PFSK-1 (cell line): ENCODE data around the gene TRMT2B. TPM values are rescaled to one million over a fixed set of nuclear protein-coding genes. Genes with fewer than 3 reads are reported as not detected.

ENCODE experiments used
- FOXP2 ChIP-seq: optimal IDR thresholded peaks from 2 replicates; pipeline ENCODE3; 2011; ENCODE audit warnings: borderline replicate concordance, control low read depth, inconsistent platforms; ENCODE audit not compliant: insufficient read depth; ENCODE audit errors: extremely low read length, extremely low read depth
- POLR2AphosphoS5 ChIP-seq: IDR thresholded peaks from 2 replicates; pipeline ENCODE4 v1.6.1; 2012; ENCODE audit warnings: low read depth, mild to moderate bottlenecking, control low read depth, low read length, moderate library complexity
- SIN3A ChIP-seq: IDR thresholded peaks from 2 replicates; pipeline ENCODE4 v1.6.1; 2012; ENCODE audit warnings: mild to moderate bottlenecking, low read length, moderate library complexity, borderline replicate concordance; ENCODE audit not compliant: insufficient read depth
- TAF1 ChIP-seq: IDR thresholded peaks from 2 replicates; pipeline ENCODE4 v1.6.1; 2012; ENCODE audit warnings: low read length, control low read depth, borderline replicate concordance; ENCODE audit not compliant: insufficient read depth
- polyA plus RNA-seq: library from polyadenylated mRNA; unstranded; fragments of >200 nt; gene quantifications from one replicate; pipeline ENCODE4 v1.2.1, GENCODE V29; 2012; ENCODE audit warnings: low read depth, missing spikeins; ENCODE audit not compliant: insufficient read length
- TF ChIP-seq, protein P1 (sequence below), 2 experiments: IDR thresholded peaks; 2 replicates each; pipeline versions ENCODE4 v1.6.1 to v1.8.0; 2011 to 2012; ENCODE audit warnings: low read depth in 2 of 2, low read length in 2 of 2, control low read depth in 1 of 2, inconsistent platforms in 1 of 2, mild to moderate bottlenecking in 1 of 2, moderate library complexity in 1 of 2; ENCODE audit not compliant: insufficient read depth in 1 of 2

Gene TRMT2B, protein sequence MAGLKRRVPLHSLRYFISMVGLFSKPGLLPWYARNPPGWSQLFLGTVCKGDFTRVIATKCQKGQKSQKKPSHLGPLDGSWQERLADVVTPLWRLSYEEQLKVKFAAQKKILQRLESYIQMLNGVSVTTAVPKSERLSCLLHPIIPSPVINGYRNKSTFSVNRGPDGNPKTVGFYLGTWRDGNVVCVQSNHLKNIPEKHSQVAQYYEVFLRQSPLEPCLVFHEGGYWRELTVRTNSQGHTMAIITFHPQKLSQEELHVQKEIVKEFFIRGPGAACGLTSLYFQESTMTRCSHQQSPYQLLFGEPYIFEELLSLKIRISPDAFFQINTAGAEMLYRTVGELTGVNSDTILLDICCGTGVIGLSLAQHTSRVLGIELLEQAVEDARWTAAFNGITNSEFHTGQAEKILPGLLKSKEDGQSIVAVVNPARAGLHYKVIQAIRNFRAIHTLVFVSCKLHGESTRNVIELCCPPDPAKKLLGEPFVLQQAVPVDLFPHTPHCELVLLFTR
- 4.7 TPM for polyA plus RNA-seq

DNA sequence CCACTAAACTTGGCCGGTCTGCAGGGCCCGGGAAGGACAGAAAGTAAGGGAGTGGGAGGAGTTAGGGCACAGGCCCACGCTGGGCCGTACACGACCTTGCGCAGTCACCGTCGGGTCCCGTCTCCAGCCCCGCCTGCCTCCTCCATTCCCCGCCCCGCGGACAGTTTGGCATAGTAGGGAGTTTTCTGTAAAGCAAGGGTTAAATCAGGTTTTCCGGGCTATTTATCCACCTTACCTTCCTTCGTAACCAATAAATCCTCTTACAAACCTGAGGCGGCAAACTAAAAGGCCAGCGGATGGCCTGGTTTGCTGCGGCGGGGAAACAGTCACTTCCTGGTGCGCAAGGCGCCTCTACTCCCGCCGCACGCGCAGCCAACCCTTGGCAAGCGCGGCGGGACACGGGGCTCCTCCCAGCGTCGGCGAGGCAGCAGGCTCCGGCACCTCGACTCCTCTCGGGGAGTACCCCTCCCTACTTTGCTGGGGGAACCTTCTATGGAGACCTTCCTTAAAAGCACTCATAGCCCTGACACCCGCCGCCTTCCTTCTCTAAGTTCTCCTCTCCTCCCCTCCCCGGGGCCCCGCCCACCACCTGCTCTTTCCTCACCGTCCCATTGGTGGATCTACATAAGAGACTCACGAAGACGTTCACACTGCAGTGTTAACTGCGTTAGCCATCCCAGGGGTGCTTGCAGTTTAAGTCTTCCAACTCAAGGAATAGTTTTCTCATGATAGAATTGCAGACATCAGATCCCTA lies at the start of gene TRMT2B:
TSS of gene TRMT2B (minus strand) at position 563 of the 754 bp plus-strand sequence. CDS start 9,822 bp downstream, outside the sequence.
- TF ChIP-seq SIN3A, result no peak
- TF ChIP-seq POLR2AphosphoS5, result peak; percentile 36

DNA sequence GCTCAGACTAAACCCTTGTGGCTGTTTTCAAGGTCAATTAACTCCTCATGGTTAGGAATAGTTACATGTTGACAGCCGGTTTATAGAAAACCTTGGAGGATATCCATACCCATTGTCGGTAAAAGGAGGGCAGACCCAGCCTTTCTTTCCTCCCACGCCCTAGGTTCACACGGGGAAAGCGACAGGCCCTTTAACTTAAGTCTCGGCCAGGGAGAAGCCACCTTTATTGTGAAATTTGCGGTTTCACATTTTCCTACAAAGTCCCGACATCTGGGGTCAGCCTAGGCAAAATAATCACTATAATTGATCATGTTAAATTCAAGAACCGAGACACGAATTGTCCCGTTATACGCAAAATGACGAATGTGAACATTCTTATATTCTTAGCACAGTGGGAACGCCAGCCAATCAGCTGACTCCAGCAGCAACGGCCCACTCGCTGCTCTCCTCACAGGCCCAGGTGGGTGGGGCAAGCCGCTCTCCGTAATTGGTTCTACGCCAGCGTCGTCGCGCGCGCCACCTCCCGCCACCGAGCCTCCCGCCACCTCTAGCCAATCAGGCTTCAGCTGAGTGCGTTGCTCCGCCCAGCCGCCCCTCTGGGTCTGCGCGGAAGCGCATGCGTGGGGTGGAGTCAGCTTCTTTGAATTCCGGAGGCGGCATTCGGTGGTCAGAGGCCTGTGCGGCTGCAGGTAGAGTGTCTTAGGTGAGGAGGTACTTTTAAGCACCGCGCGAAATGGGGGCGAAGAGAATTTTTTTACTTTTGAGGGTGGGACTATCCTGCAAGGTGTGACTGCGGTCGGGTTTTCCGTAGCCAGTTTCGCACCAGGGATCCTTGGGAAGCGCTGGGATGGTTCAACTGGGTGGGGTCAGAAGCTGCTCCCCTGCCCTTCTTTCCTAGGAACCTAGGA lies 45.9 kb upstream of the TRMT2B start, which contains the start of gene CENPI:
TSS of gene CENPI (plus strand) at position 659 of the 908 bp plus-strand sequence. CDS start 2,867 bp downstream, outside the sequence.
- peak; percentile 62; the same call in 1 of the 2 replicates for TF ChIP-seq TAF1
- TF ChIP-seq, protein P1, sequence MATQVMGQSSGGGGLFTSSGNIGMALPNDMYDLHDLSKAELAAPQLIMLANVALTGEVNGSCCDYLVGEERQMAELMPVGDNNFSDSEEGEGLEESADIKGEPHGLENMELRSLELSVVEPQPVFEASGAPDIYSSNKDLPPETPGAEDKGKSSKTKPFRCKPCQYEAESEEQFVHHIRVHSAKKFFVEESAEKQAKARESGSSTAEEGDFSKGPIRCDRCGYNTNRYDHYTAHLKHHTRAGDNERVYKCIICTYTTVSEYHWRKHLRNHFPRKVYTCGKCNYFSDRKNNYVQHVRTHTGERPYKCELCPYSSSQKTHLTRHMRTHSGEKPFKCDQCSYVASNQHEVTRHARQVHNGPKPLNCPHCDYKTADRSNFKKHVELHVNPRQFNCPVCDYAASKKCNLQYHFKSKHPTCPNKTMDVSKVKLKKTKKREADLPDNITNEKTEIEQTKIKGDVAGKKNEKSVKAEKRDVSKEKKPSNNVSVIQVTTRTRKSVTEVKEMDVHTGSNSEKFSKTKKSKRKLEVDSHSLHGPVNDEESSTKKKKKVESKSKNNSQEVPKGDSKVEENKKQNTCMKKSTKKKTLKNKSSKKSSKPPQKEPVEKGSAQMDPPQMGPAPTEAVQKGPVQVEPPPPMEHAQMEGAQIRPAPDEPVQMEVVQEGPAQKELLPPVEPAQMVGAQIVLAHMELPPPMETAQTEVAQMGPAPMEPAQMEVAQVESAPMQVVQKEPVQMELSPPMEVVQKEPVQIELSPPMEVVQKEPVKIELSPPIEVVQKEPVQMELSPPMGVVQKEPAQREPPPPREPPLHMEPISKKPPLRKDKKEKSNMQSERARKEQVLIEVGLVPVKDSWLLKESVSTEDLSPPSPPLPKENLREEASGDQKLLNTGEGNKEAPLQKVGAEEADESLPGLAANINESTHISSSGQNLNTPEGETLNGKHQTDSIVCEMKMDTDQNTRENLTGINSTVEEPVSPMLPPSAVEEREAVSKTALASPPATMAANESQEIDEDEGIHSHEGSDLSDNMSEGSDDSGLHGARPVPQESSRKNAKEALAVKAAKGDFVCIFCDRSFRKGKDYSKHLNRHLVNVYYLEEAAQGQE (IDR thresholded peaks at IDR 0.05; ENCODE audit: insufficient read depth in 1 of 2, low read depth in 2 of 2, low read length in 2 of 2), result no peak
- peak; percentile 58 for TF ChIP-seq FOXP2
- no peak for TF ChIP-seq SIN3A
- TF ChIP-seq POLR2AphosphoS5, result peak; percentile 77

DNA sequence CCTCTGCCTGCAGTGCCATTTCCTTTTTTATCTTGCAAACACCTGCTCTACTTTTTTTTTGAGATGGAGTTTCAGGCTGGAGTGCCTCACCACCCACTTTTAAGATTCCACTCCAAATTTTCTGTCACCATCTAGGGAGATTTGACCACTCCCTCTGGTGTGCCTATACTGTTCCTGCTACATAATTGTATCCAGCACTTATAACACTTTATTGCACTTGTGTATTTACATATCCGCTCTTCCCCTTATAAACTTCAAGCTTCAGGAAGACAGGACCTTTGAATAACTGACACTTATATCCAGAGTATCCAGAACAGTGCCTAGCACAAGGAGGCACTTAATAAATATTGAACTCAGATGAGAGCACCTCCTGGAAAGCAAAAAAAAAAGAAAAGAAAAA lies 39.9 kb upstream of the TRMT2B start:
- TF ChIP-seq SIN3A (no peak), POLR2AphosphoS5 (no peak), TAF1 (no peak), FOXP2 (no peak)
- TF ChIP-seq, protein P1 (IDR thresholded peaks at IDR 0.05; ENCODE audit: insufficient read depth in 1 of 2, low read depth in 2 of 2, low read length in 2 of 2), result no peak

DNA sequence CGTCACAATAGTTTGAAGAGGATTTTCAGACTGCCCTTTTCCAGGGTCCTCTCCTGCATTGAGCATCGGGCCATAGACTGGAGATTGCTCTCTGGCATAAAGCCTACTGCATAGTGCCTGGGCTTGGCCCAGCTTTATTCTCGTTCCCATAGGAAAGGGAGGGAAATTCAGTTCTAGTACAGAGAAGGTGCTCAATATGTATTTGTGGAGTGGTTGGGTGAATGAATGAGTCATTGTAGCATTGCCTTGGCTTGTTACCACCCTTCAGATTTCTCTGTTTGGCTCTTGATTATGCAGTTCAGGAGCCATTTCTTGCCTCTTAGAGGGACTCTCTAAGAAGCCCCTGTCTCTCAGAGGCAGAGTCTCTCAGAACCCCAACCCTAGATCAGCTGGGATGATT lies 29.3 kb upstream of the TRMT2B start:
- TF ChIP-seq POLR2AphosphoS5 (no peak), SIN3A (no peak), TAF1 (no peak), FOXP2 (no peak)
- TF ChIP-seq, protein P1 (IDR thresholded peaks at IDR 0.05; ENCODE audit: insufficient read depth in 1 of 2, low read depth in 2 of 2, low read length in 2 of 2), result no peak
